Heart right ventricle (tissue), 16 donors: ENCODE data around the gene TMBIM4. TPM values are rescaled to one million over a fixed set of nuclear protein-coding genes. Genes with fewer than 3 reads are reported as not detected.

Source experiments
- ATAC-seq, 8 donors: fragments of 200-7000 bp; cut with Tn5 transposase; one replicate each; pipeline ENCODE4 v1.9.1; 2020; ENCODE audit warnings: mild to moderate bottlenecking in 8 of 8, moderate library complexity in 8 of 8, moderate number of reproducible peaks in 1 of 8
- DNase-seq, 2 donors: peaks; one replicate each; pipeline ENCODE4 v3.0.0-alpha.2; 2020
- H3K27ac ChIP-seq, 10 donors: fragments of 200-600 bp; sonication (generic) in 2 of 10; one replicate each; pipeline versions ENCODE4 v1.5.0 to v1.8.0; 2020 to 2022; ENCODE audit warnings: mild to moderate bottlenecking in 3 of 10
- H3K27me3 ChIP-seq, 7 donors: fragments of 200-600 bp; one replicate each; pipeline ENCODE4 v1.8.0; 2021 to 2022; ENCODE audit warnings: mild to moderate bottlenecking in 2 of 7
- H3K36me3 ChIP-seq, 9 donors: fragments of 200-600 bp; sonication (generic) in 1 of 9; one replicate each; pipeline versions ENCODE4 v1.5.0 to v1.8.0; 2020 to 2022; ENCODE audit warnings: mild to moderate bottlenecking in 2 of 9
- H3K4me1 ChIP-seq, 9 donors: fragments of 200-600 bp; sonication (generic) in 1 of 9; one replicate each; pipeline versions ENCODE4 v1.5.0 to v1.8.0; 2020 to 2022; ENCODE audit warnings: mild to moderate bottlenecking in 4 of 9
- H3K4me3 ChIP-seq, 10 donors: fragments of 200-600 bp; sonication (generic) in 2 of 10; one replicate each; pipeline versions ENCODE4 v1.5.0 to v1.8.0; 2020 to 2022; ENCODE audit warnings: mild to moderate bottlenecking in 7 of 10, moderate library complexity in 2 of 10
- H3K9me3 ChIP-seq, 11 donors: fragments of 200-600 bp in 10 of 11; sonication (generic) in 2 of 11; one replicate each; pipeline versions ENCODE4 v1.5.0 to v1.8.0; 2013 to 2022; ENCODE audit warnings: mild to moderate bottlenecking in 2 of 11, control low read depth in 1 of 11, moderate library complexity in 1 of 11
- CTCF ChIP-seq, 9 donors: fragments of 200-600 bp; sonication (generic) in 2 of 9; IDR thresholded peaks; one replicate each; pipeline versions ENCODE4 v1.5.0 to v1.8.0; 2021 to 2022; ENCODE audit warnings: antibody characterized with exemption in 9 of 9, mild to moderate bottlenecking in 5 of 9, moderate library complexity in 1 of 9
- WGBS, 2 donors: extraction: QIAGEN DNeasy Blood & Tissue Kit; methylation state at CpG; one replicate each; pipeline ENCODE4 v1.1.7; 2013; ENCODE audit warnings: inconsistent platforms in 1 of 2; 5-methylcytosine and 5-hydroxymethylcytosine counted together
- intact Hi-C, 10 donors: fragments of 100-400 bp; cut with DNase I; formaldehyde crosslinking; loops; one replicate each; pipeline versions ENCODE4 v1.11.1 to v1.14.2; 2022
- polyA plus RNA-seq, 2 donors: library from polyadenylated mRNA; stranded (reverse); fragments of 200-250 nt; gene quantifications; one replicate each; pipeline ENCODE4 v1.2.3, GENCODE V29; 2013
- total RNA-seq, 10 donors: library from RNA; stranded (reverse); fragmentation: NEBNext Ultra II Directional in 3 of 10; extraction: Animal tissue kit (Norgen Biotek cat#: 25700) in 3 of 10; gene quantifications; one replicate each; pipeline versions ENCODE4 v1.2.1 to v1.2.4, GENCODE V29; 2021 to 2023
- donor health status: Arrhythmogenic right ventricular cardiomyopathy.
- donor health status: ischemic (EF 13 %, LVEDD 7.1; RV severe dilation, severe dysfunction).
- donor health status: healthy with polysubstance abuse.
- donor health status: DM: no; HTN: yes; CAD: no.
- donor health status: DM: no; HTN: no; CAD: no.
- donor health status: ischemic (EF 25% LVEDD 6.9; RV normal size, moderate dysfunction).
- donor health status: ischemic (EF 25% LVEDD 5.7; RV mildly dilated, moderate dysfunction).
- donor health status: healthy.
- donor health status: DM: yes; HTN: yes; CAD: no.
- donor health status: Ischemic cardiomyopathy.
- donor health status: ischemic (EF 35%, LVEDD 5.7; RV mildly dilated, moderate dysfunction).
- donor health status: nonischemic (EF 11% LVEDD 7.7; RV severe dilation, severe dysfunction).
- donor health status: DM: yes; HTN: yes; CAD: no.
- donor health status: PGD.
- donor health status: ischemic (EF 29% LVEDD 5.4; RV normal size, mild dysfunction).
- donor health status: nonischemic (EF 23%, LVEDD 6.1; RV moderate dilation, normal function).

The TMBIM4 gene
- total and polyA plus RNA-seq, 12 donors = 54.8 to 126 (median 66.2) TPM

DNA sequence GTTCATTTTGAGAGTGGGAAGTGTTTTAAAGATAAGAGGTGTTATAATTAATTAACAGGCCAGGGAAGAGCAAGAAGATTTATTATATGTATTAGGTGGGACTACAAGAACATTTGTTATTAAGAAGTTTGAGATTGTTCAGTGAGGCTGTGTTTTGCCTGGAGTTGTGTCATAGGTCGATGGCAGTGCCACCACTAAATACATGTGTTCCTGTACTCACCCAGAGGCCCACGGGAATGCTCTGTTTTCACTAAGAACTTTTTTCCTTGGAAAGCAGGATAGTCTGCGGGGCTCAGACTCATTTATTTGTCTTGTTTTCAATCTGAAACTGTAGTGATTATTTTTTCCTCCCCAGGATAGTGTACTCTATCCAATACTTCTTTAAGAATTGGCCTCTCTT, 29.3 kb upstream of the TMBIM4 start:
- H3K27me3 ChIP-seq = no peaks in the 10 kb centered on the region
- peaks cover 0 to 46% (median 19%) of the 10 kb centered on the region in 9 donors for H3K4me1 ChIP-seq
- no peak overlapping the region for H3K4me3 ChIP-seq
- no peak overlapping the region for H3K27ac ChIP-seq
- no peaks in the 10 kb centered on the region for H3K36me3 ChIP-seq
- DNase-seq (no peak), ATAC-seq (no peak)
- TF ChIP-seq CTCF (IDR thresholded peaks at IDR 0.05) = no peak
- 78 to 79% methylated on average over 3 of the region's 3 CpGs for WGBS, 2 donors
- H3K9me3 ChIP-seq = peaks cover 0 to 10% (median 4%) of the 10 kb centered on the region in 11 donors
- intact Hi-C loops = no loop called here

- 48% methylated on average over 3 of the region's 3 CpGs for WGBS, 2 donors
- no peak for TF ChIP-seq CTCF (IDR thresholded peaks at IDR 0.05)
- Histone ChIP-seq H3K4me1 (peaks cover 0 to 57% (median 19%) of the 10 kb centered on the region in 9 donors), H3K36me3 (no peaks in the 10 kb centered on the region), H3K27me3 (no peaks in the 10 kb centered on the region), H3K9me3 (peaks cover 0 to 10% (median 4%) of the 10 kb centered on the region in 11 donors), H3K4me3 (no peak overlapping the region), H3K27ac (peak overlapping the region in 3 of 10 donors; percentile 1 to 75 (median 3))
- ATAC-seq (peak in 2 of 8 donors; percentile 42 to 47), DNase-seq (no peak)
- intact Hi-C loops = no loop called here
Measured at GRCh38 chr12:66197495-66197921, 27.7 kb upstream of the TMBIM4 start.

DNA sequence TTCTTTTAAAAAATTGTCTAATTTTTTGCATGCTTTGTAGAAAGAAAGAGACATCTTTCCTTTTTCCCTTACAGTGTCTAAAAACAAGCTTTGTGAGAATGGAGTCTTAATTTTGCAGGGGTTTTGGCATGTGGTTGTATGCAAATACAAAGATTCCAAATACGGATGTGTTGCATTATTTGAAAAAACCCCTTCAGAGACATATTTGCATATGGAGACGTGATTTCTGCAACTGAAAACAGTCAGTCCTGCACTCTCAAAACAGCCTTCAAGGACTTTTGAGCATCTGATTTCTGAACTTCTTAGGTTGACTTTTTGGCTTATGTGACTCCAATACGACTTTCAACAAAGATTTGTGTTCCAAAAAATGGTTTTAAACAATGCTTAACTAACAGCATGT, 27.0 kb upstream of the TMBIM4 start:
- Histone ChIP-seq H3K9me3 (peaks cover 0 to 10% (median 4%) of the 10 kb centered on the region in 11 donors), H3K4me1 (peaks cover 0 to 64% (median 19%) of the 10 kb centered on the region in 9 donors), H3K27ac (peak overlapping the region in 2 of 10 donors; percentile 1 to 75), H3K36me3 (no peaks in the 10 kb centered on the region), H3K4me3 (no peak overlapping the region), H3K27me3 (no peaks in the 10 kb centered on the region)
- no peak for ATAC-seq
- no peak for DNase-seq
- 55 to 66% methylated on average over 3 of the region's 3 CpGs for WGBS, 2 donors
- intact Hi-C loops = loop anchor here in 1 of 10 donors (1.0 kb wide), 1 partner anchor 38 kb away; no protein-coding TSS in a partner anchor
- TF ChIP-seq CTCF (IDR thresholded peaks at IDR 0.05) = no peak

DNA sequence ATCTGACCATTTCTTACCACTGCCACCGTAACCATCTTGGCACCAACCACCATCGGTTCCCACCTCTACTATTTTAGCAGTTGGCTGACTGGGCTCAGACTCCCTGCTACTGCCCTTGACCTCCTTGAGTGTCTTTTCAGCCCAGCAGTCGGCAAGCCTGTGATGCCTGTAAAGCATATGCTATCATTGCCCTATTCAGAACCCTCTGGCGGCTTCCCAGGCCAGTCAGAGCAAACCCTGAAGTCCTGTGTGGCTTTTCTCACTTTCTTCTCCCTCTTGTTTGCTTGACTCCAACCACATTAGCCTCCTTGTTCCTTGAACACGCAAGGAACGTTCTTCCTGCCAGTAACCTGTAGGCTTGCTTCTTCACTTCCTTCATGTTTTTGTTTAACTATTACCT, 25.4 kb upstream of the TMBIM4 start:
- Histone ChIP-seq H3K27me3 (no peaks in the 10 kb centered on the region), H3K4me1 (peaks cover 0 to 79% (median 29%) of the 10 kb centered on the region in 9 donors), H3K27ac (peak overlapping the region in 1 of 10 donors; percentile 75), H3K4me3 (no peak overlapping the region), H3K9me3 (peaks cover 0 to 7% (median 3%) of the 10 kb centered on the region in 11 donors), H3K36me3 (no peaks in the 10 kb centered on the region)
- no peak for DNase-seq
- no peak for TF ChIP-seq CTCF (IDR thresholded peaks at IDR 0.05)
- peak in 1 of 8 donors; percentile 13 for ATAC-seq
- 72 to 73% methylated on average over 6 of the region's 6 CpGs for WGBS, 2 donors
- intact Hi-C loops = no loop called here
